ENCODE data around the gene SDHD. TPM values are rescaled to one million over a fixed set of nuclear protein-coding genes. Genes with fewer than 3 reads are reported as not detected.
A peak's percentile ranks its signal among the peaks of the same experiment; 100 is the strongest.

The SDHD gene
- total and polyA plus RNA-seq, 9 of the 15 experiments (the other 6 are each of a cell fraction or from before 2014, with no cell fraction given): 150 to 1,225 (median 215) TPM

DNA sequence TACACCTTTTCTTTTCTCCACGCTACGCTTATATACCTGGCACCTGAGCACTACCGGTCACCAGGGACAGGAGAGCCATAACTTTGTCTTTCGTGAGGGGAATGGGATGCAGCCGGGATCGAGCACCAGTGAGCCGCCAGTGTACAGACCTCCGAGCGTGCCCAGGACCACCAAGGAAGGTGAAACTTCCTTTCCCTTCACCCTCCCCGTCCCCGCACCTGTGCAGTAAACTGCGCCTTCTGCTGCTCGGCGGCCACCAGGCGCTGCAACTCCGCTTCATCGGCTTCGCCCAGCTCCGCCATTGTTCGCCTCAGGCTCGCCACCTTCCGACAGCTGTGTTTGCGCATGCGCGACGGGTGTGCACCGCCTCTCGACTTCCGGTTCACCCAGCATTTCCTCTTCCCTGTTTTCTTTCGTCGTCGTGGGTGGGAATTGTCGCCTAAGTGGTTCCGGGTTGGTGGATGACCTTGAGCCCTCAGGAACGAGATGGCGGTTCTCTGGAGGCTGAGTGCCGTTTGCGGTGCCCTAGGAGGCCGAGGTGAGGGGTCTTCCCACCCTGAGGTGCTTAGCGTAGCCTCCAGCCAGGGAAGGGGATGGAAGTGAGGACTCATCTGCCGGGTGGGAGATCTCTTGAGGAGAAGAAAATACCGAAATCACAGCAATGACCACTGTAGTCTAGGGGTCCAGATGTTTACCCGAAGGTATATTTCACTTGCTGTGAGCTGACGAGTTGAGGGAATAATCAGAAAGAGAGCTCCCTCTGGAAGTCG, at the start of gene SDHD, which contains the start of gene TIMM8B (continued):
- TF ChIP-seq PPARD (CRISPR knock-in tag; IDR thresholded peaks at IDR 0.05) (no peak), HNRNPH1 (optimal IDR thresholded peaks at IDR 0.05; ENCODE audit: low read depth, low read length) (no peak), SIN3B (IDR thresholded peaks at IDR 0.05; ENCODE audit: low read depth) (peak; percentile 82), BDP1 (IDR thresholded peaks at IDR 0.05; ENCODE audit: insufficient read depth, insufficient read length) (no peak), MECOM (CRISPR knock-in tag; IDR thresholded peaks at IDR 0.05) (no peak), CBX3 (IDR thresholded peaks at IDR 0.05; ENCODE audit: borderline replicate concordance in 1 of 2, low read length in 2 of 2) (peak in 1 of 2 experiments; percentile 69; a peak in 1 of 3 replicates), ZNF77 (CRISPR knock-in tag; IDR thresholded peaks at IDR 0.05) (no peak), ERF (CRISPR knock-in tag; IDR thresholded peaks at IDR 0.05) (no peak), TGIF2 (CRISPR knock-in tag; IDR thresholded peaks at IDR 0.05) (no peak), TAF15 (IDR thresholded peaks at IDR 0.05; ENCODE audit: low read depth, low read length) (no peak), TAL1 (IDR thresholded peaks at IDR 0.05) (no peak), POLR2G (IDR thresholded peaks at IDR 0.05; ENCODE audit: low read depth, low read length) (peak; percentile 97), E2F3 (CRISPR knock-in tag; IDR thresholded peaks at IDR 0.05) (no peak)
- TF ChIP-seq, protein P1, sequence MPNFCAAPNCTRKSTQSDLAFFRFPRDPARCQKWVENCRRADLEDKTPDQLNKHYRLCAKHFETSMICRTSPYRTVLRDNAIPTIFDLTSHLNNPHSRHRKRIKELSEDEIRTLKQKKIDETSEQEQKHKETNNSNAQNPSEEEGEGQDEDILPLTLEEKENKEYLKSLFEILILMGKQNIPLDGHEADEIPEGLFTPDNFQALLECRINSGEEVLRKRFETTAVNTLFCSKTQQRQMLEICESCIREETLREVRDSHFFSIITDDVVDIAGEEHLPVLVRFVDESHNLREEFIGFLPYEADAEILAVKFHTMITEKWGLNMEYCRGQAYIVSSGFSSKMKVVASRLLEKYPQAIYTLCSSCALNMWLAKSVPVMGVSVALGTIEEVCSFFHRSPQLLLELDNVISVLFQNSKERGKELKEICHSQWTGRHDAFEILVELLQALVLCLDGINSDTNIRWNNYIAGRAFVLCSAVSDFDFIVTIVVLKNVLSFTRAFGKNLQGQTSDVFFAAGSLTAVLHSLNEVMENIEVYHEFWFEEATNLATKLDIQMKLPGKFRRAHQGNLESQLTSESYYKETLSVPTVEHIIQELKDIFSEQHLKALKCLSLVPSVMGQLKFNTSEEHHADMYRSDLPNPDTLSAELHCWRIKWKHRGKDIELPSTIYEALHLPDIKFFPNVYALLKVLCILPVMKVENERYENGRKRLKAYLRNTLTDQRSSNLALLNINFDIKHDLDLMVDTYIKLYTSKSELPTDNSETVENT (CRISPR knock-in tag; IDR thresholded peaks at IDR 0.05): 0 out of 2 replicates have a peak, but pooled peaks have one; percentile 37
- TF ChIP-seq, protein P2, sequence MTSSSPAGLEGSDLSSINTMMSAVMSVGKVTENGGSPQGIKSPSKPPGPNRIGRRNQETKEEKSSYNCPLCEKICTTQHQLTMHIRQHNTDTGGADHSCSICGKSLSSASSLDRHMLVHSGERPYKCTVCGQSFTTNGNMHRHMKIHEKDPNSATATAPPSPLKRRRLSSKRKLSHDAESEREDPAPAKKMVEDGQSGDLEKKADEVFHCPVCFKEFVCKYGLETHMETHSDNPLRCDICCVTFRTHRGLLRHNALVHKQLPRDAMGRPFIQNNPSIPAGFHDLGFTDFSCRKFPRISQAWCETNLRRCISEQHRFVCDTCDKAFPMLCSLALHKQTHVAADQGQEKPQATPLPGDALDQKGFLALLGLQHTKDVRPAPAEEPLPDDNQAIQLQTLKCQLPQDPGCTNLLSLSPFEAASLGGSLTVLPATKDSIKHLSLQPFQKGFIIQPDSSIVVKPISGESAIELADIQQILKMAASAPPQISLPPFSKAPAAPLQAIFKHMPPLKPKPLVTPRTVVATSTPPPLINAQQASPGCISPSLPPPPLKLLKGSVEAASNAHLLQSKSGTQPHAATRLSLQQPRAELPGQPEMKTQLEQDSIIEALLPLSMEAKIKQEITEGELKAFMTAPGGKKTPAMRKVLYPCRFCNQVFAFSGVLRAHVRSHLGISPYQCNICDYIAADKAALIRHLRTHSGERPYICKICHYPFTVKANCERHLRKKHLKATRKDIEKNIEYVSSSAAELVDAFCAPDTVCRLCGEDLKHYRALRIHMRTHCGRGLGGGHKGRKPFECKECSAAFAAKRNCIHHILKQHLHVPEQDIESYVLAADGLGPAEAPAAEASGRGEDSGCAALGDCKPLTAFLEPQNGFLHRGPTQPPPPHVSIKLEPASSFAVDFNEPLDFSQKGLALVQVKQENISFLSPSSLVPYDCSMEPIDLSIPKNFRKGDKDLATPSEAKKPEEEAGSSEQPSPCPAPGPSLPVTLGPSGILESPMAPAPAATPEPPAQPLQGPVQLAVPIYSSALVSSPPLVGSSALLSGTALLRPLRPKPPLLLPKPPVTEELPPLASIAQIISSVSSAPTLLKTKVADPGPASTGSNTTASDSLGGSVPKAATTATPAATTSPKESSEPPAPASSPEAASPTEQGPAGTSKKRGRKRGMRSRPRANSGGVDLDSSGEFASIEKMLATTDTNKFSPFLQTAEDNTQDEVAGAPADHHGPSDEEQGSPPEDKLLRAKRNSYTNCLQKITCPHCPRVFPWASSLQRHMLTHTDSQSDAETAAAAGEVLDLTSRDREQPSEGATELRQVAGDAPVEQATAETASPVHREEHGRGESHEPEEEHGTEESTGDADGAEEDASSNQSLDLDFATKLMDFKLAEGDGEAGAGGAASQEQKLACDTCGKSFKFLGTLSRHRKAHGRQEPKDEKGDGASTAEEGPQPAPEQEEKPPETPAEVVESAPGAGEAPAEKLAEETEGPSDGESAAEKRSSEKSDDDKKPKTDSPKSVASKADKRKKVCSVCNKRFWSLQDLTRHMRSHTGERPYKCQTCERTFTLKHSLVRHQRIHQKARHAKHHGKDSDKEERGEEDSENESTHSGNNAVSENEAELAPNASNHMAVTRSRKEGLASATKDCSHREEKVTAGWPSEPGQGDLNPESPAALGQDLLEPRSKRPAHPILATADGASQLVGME (CRISPR knock-in tag; IDR thresholded peaks at IDR 0.05): no peak
- TF ChIP-seq, protein P3, sequence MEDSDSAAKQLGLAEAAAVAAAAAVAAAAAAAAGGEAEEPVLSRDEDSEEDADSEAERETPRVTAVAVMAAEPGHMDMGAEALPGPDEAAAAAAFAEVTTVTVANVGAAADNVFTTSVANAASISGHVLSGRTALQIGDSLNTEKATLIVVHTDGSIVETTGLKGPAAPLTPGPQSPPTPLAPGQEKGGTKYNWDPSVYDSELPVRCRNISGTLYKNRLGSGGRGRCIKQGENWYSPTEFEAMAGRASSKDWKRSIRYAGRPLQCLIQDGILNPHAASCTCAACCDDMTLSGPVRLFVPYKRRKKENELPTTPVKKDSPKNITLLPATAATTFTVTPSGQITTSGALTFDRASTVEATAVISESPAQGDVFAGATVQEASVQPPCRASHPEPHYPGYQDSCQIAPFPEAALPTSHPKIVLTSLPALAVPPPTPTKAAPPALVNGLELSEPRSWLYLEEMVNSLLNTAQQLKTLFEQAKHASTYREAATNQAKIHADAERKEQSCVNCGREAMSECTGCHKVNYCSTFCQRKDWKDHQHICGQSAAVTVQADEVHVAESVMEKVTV (CRISPR knock-in tag; IDR thresholded peaks at IDR 0.05): no peak

Measured in K562 (cell line).